NCI-H2196 treated with DMSO at 0.1 percent for 48 hours (cell line): ENCODE data around the gene BET1.
"Not testable (repeated sequence)": the region's sequence is repeated elsewhere in the genome, so short reads cannot be mapped to it uniquely, and the experiment has no call there.

Experiments
- DNase-seq: peaks from one replicate; lab custom pipeline; 2025; ENCODE audit not compliant: unreplicated experiment; lab: John Stamatoyannopoulos, UW

Gene BET1

GRCh38 chr7:94004024-94004951 lies at the start of gene BET1:
BET1 (minus strand) TSS chr7:94004355; CDS start chr7:94004216, 139 bp downstream.
- DNase-seq = peak; percentile 73

GRCh38 chr7:94053532-94053931 lies 49.4 kb upstream of the BET1 start:
- no peak for DNase-seq

GRCh38 chr7:94052398-94053180 lies 48.4 kb upstream of the BET1 start:
- no peak for DNase-seq

GRCh38 chr7:94050046-94050445 lies 45.9 kb upstream of the BET1 start:
- DNase-seq = no peak

GRCh38 chr7:94049615-94050014 lies 45.5 kb upstream of the BET1 start:
- DNase-seq = no peak

- DNase-seq = no peak
These were observed 44.6 kb upstream of the BET1 start for GRCh38 chr7:94048755-94049154.

- DNase-seq = no peak
These were observed 43.8 kb upstream of the BET1 start for GRCh38 chr7:94047956-94048355.

GRCh38 chr7:94045581-94045980 lies 41.4 kb upstream of the BET1 start:
- DNase-seq = no peak

GRCh38 chr7:94044806-94045205 lies 40.7 kb upstream of the BET1 start:
- no peak for DNase-seq

- no peak for DNase-seq
These were observed 39.1 kb upstream of the BET1 start for GRCh38 chr7:94043299-94043698.

GRCh38 chr7:94042381-94042780 lies 38.2 kb upstream of the BET1 start:
- no peak for DNase-seq

- DNase-seq = no peak
These were observed 37.4 kb upstream of the BET1 start for GRCh38 chr7:94041529-94041928.

- no peak for DNase-seq
These were observed 36.1 kb upstream of the BET1 start for GRCh38 chr7:94040254-94040653.

- DNase-seq = no peak
These were observed 35.3 kb upstream of the BET1 start for GRCh38 chr7:94039368-94040035.

- no peak for DNase-seq
These were observed 27.7 kb upstream of the BET1 start for GRCh38 chr7:94031865-94032264.

- DNase-seq = no peak
These were observed 26.5 kb upstream of the BET1 start for GRCh38 chr7:94030634-94031033.

- no peak for DNase-seq
These were observed 25.8 kb upstream of the BET1 start for GRCh38 chr7:94029976-94030375.

- DNase-seq = no peak
These were observed 24.6 kb upstream of the BET1 start for GRCh38 chr7:94028768-94029167.

GRCh38 chr7:94026619-94027018 lies 22.5 kb upstream of the BET1 start:
- DNase-seq = not testable (repeated sequence)

GRCh38 chr7:94022550-94022949 lies 18.4 kb upstream of the BET1 start:
- no peak for DNase-seq

- DNase-seq = no peak
These were observed 12.6 kb upstream of the BET1 start for GRCh38 chr7:94016786-94017185.
